Inflammatory macrophage treated with lipopolysaccharide for 4 hours (primary cell): ENCODE data around the gene ANTXRL.
"Not testable (repeated sequence)": the region's sequence is repeated elsewhere in the genome, so short reads cannot be mapped to it uniquely, and the experiment has no call there.

ENCODE experiments used
- DNase-seq: peaks from one replicate; pipeline ENCODE4 v3.0.0-alpha.2; 2020

The ANTXRL gene

DNA sequence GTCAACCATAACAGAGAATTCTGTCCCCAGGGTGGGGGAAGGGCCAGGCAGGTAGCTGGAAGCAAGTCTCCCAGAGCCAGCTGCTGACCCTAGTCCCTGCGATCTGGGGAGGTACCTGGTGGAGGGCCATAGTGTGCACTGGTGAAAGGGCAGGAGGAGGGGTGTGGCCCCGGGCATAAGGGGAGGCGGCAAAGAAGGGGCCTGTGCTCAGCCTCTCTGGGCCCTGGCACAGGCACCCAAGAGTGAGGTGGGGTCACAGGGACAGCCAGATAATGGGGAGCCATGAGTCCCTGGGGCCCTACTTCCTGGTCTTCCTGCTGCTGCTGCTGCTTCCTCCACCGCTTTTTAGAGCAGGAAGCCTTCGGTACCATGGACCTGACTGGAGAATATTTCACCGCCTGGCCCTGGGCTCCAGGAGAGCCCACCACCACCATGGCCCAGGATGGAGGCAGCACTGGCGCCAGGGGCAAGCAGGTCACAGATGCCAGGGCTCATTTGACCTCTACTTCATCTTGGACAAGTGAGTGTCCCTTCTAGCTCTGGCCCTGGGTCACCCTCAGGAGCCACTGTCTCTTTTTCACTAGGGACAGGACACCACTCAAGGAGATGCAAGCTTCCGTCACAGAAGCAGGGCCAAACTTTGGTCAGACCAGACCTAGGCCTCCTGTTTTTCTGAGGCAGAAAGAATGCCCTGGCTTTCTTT, at the start of gene ANTXRL:
TSS of gene ANTXRL (plus strand) at position 7 of the 703 bp plus-strand sequence. CDS start at position 273, 266 bp downstream.
- DNase-seq = no peak

DNA sequence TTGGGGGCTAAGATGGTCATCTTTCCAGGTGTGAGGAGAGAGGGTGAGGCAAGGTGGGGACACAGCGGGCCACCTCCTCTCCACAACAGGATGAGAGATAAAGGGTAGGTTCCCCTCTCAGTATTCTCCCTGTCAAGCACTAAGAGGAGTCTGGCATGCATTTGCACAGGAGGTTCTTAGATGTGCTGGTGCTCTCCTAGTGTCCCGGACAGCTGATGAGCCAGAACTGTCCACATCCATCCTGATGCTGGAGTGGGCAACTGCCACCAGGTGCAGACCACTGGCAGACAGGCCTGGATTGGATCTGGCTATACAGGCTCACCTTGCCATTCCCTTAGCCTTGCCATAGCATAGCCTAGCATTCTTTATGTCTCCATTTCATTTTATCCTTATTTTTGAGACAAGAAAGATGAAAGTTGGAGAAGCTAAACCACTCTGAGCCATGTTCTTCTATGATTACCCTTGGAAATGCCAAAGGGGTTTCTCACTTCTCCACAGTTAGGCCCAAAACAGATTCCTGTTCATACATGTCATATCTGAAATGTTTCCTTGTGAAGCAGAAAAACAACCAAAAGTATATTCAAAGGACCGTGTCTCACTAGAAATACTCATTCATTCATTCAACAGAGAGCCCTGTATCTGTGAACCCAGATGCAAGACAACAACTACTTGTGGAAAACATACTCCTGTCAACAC, 48.8 kb upstream of the ANTXRL start:
- no peak for DNase-seq

- DNase-seq = peak; percentile 47
These were observed 47.5 kb upstream of the ANTXRL start for GRCh38 chr10:46239247-46239646.

- no peak for DNase-seq
These were observed 46.7 kb upstream of the ANTXRL start for GRCh38 chr10:46239993-46240683.

GRCh38 chr10:46240684-46241565, 45.9 kb upstream of the ANTXRL start:
- DNase-seq = no peak

DNA sequence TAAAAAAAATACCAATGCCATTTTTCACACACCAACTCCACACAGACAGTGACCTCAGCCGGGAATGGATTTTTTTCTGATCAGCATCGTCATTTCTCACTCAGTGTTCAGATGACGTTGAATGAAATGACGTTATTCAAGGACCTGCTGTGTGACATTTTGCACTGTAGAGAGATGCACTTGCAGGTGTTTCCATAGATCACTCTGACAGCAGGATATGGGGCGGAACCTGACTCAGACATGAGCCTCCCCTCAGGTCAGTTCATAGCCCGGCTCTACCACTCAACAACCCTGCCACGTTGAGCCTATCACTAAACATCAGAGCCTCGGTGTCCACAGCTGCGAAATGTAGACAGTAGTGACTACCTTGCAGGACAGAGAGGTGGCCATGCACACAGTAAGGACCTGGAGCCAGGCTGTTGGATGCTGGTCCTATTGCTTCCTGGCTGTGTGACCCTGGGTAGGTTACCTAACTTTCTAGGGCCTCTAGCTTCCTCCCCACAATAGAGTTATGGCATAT, 41.4 kb upstream of the ANTXRL start:
- no peak for DNase-seq

GRCh38 chr10:46246400-46247180, 40.2 kb upstream of the ANTXRL start:
- DNase-seq = not testable (repeated sequence)

GRCh38 chr10:46247181-46247475, 39.7 kb upstream of the ANTXRL start:
- DNase-seq = no peak

GRCh38 chr10:46247808-46248569, 38.8 kb upstream of the ANTXRL start:
- DNase-seq = no peak

DNA sequence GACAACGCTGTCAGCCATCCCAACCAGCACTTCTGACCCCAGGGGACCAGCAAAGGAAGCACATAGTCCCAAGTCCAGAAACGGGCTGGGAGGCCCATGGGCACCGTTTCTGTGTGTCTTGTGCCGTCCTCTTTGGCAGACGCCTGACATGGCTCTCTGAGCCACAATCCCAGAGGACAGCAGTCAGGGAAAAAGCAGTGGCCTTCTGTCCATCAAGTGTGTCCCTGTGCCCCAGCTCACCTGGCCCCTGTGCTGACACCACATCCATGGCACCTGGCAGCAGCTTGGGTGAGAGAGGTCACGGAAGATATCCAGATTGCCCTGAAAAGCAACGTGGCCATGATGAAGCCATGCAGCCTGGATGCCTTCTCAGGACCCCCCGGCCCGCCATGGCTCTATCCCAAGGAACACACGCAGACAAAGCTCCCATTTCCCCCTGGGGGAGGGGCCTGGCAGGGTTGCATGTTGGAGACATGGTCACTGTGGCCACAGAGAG, 38.1 kb upstream of the ANTXRL start:
- DNase-seq = no peak

GRCh38 chr10:46249617-46250344, 37.0 kb upstream of the ANTXRL start:
- not testable (repeated sequence) for DNase-seq

DNA sequence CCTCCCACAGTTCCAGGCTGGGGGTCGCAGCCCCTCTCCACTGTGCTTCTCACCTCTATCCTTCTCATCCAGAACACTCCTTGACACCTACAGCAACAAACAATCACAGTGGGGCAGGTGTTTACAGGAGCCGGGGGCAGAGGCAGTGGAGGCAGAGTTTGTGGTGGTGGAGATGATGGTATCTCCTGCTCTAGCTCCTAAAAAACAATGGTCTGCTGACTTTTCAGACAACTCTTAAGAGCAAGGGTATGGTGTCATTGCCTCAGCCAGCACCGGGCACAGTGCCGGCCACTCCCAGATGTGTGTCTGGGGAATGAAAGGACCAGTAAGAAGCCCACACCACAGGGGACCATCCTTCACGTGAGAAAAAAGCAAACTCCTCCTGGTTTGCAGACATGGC, 36.3 kb upstream of the ANTXRL start:
- DNase-seq = no peak

GRCh38 chr10:46250898-46251856, 35.6 kb upstream of the ANTXRL start:
- DNase-seq = no peak

GRCh38 chr10:46251857-46252847, 34.6 kb upstream of the ANTXRL start:
- no peak for DNase-seq

DNA sequence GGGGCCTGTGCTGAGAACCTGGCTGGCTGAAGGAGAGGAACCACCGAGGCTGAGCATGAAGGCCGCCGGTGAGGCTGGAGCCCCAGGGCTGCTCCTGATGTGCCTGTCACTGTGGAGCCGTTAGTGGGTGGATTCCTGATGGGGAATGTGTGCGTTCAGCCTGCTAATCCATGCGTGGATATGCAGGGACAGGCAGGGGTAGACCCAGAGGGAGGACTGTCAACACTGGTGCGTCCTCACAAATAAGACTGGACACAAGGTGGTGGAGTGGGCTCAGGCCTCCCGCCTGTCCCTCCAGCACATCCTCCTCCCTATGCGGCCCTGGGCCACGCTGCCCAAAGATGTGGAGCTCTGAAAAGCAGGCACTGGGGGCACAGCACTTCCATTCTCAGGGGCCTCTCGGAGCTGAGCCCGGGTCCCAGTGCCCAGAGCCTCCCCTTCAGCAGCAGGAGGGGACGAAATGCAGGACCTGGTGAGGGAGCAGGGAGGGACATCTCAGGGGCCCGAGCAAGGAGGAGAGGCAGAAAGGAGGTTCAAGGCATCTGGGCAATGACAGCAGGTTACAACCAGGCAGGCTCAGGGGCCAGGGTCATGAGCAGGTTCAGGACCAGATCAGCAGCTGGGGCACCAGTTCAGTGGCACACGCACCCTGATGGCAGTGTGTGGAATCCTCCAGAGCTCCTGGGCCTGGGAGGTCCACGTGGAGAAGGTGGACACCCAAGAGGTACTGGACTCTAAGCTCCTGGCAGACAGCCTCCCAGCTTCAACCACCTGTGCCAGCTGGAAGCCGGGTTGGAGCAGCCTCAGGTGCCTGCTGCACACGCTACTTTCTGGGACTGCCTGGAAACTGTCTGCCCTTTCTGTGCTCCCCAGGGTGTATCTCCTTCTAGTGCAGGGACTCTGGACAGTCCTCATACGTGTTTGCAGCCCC, 33.5 kb upstream of the ANTXRL start:
- no peak for DNase-seq

- no peak for DNase-seq
These were observed 32.8 kb upstream of the ANTXRL start for GRCh38 chr10:46254007-46254383.

DNA sequence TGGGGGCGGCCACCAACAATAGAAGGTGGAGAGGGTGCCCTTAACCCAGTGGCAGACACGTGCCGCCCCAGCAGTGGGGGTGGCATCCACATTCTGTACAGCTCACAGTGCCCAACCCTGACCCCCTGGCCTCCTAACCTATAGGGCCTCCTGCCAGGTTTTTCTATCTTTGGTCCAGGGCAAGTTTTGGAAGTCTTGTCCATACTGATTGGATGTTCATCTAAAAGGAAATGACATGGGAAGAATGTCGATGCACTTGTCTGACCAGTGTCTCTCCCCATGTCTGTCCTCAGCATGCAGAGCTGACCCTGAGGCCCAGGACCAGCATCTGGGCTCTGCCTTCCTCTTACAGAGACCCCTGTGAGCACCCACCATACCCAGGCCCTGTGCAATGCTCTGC, 32.3 kb upstream of the ANTXRL start:
- DNase-seq = no peak
